ENCODE measurements around the gene SLC25A13.

SLC25A13 gene

GRCh38 chr7:96287559-96287958 lies 34.3 kb downstream of the SLC25A13 start:
- no peak for DNase-seq

DNA sequence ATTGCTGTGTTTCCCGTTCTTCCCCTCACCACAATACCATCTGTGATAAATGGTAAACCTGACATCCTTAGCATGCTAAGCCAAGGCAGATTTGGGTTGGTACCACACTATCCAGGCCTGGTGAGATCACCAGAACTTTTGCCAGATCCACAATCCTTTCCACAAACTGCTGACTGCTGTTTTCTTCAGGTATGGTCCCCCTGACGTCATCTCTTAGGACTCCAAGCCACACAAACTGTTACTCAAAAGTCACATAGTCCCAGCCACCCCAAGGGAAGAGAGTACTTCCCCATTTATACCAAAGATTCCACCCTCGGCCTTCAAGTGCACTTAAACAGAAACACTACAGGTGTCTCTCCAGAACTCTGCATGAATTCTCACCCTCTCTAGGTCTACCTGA lies 34.8 kb downstream of the SLC25A13 start:
- DNase-seq: no peak

DNA sequence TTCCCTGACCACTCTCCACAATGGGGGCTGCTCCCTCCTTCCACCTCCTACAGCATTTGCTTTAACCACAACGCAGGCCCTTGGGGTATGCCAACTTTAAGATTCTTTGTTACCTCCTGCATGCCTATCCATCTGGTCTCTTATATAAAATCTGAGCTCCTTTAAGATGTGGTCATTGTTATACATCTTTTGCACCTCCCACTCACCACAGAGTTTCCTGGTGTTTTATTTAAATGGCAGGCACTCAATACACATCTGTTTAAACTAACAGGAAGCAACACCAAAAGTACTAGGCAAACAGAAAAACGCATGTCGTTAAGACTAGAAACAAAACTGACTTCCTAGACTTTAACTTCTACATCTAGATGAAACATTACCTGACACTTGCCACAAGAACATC lies 36.3 kb downstream of the SLC25A13 start:
- no peak for DNase-seq

DNA sequence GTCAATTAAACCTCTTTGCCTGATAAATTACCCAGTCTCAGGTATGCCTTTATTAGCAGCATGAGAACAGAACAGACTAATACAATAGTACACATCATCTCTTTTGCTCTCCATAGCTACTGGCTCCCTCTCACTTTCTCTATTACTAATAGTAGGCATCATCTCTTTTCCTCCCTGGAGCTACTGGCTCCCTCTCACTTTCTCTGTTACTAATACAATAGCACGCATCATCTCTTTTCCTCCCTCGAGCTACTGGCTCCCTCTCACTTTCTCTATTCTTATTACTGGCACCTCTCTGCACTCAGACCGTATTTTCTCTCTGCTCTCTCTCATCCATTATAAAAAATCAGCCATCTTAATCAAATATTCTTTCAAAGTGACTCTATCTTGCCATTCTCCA lies 37.1 kb downstream of the SLC25A13 start:
- no peak for DNase-seq

DNA sequence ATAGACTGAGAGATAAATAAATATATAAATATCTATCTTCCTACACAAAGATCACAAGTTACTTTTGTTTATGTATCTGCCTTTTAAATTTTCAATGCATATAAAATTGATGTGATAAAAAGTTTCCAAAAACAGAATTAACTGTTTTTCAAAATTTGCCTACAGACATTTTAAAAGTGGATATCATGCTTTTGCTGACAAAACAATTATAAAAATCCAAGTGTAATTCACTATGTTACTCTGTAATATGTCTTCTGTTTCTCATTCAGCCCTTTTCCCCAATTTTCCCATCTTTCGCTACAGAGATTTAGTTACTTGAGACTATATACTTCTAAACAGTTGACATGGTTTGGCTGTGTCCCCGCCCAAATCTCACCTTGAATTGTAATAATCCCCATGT lies 37.7 kb downstream of the SLC25A13 start:
- DNase-seq: no peak

DNA sequence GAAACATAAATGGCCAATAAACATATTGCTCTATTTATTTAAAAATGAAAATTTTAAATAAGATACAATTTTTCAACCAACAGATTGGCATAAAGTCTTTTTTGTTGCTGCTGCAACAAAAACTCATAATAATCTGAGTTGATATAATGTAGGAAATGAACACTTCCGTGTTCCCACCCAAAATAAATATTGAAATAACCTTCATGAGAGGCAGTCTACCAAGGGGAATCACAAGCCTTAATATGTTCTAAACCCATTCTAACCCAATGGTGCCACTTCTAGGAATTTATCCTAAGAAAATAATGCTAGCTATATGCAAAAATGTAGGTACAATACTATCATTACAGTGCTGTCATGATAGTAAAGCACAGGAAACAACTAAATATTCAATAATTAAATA lies 39.1 kb downstream of the SLC25A13 start:
- DNase-seq: no peak

DNA sequence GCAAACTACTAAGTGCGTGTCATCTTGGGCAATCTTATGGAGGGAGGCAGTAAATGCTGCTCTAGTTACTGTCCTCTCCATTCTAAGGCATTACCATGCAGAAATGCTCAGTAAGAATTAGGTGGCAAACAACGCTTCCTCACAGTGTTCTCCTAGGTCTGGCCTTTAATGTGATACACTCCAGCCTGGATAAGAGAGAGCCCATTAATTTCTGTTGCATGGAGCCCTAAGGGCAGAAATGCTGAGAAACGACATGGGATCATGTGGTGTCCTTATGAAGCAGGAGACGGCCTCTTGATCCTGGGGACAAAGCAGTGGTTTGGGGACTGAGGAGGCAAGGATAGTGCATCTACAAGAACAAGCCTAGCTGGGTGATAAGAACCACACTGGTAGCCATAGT lies 44.0 kb downstream of the SLC25A13 start:
- DNase-seq: no peak

DNA sequence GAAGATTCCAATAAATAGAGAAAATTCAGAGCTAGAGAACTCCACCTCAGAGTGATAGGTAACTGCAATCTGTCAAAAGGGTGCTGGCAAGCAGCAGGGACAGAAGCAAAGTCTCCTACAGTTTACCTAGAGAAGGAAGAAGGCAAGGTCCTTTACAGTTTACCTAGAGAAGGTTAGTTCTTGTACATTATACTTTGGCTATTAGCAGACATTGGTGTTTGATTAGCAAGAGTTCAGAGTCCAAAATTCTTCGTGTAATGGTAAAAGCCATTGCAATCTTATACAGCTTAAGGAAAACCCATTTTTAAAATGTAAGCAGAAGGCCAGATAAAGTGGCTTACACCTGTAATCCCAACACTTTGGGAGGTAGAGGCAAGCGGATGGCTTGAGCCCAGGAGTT lies 45.9 kb downstream of the SLC25A13 start:
- DNase-seq: no peak

DNA sequence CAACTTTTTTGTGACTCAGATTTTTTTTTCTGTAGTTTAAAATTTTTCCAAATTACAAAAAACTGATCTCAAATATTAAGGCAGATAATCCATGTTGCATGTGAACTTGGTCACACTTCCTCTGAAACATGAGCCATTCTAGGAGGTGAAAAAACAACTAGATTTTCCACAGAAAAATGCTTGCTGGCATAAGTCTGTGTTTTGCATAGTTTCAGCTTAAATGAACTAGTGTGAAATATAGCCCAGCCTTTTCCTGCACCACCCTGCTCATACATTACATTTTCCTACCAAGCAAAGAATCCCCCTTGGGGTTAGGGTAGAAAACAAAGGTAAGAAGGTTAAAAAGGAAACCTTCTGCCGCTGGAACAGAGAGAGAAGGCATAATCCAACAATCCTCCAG lies 48.2 kb downstream of the SLC25A13 start:
- DNase-seq: no peak

GRCh38 chr7:96269246-96269994 lies 52.5 kb downstream of the SLC25A13 start:
- no peak for DNase-seq

- DNase-seq: no peak
Observed at GRCh38 chr7:96266580-96266979, 55.3 kb downstream of the SLC25A13 start.

GRCh38 chr7:96266015-96266414 lies 55.9 kb downstream of the SLC25A13 start:
- DNase-seq: no peak

GRCh38 chr7:96253964-96254363 lies 67.9 kb downstream of the SLC25A13 start:
- DNase-seq: no peak

DNA sequence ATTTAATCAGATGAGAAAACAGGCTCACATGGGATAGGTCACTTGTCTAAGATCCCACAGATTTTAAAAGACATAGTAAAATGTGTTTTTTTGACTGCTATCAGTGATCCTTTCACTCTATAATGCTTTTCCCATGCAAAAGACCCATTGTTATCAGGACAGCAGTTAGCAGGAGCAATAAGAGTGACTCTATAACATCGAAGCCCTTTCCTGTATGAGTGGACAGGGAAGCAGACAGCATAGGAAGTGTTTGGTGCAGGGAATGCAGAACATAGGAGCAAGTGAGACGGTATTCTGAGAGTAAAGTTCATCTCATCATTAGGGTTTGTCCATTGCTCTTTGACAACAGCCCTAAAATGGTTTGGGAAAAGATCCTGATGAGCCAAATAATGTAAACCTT lies 68.5 kb downstream of the SLC25A13 start:
- DNase-seq: no peak

- no peak for DNase-seq
Observed at GRCh38 chr7:96250776-96251361, 71.0 kb downstream of the SLC25A13 start.

GRCh38 chr7:96248405-96248804 lies 73.5 kb downstream of the SLC25A13 start:
- no peak for DNase-seq

GRCh38 chr7:96246919-96247318 lies 75.0 kb downstream of the SLC25A13 start:
- DNase-seq: no peak

DNA sequence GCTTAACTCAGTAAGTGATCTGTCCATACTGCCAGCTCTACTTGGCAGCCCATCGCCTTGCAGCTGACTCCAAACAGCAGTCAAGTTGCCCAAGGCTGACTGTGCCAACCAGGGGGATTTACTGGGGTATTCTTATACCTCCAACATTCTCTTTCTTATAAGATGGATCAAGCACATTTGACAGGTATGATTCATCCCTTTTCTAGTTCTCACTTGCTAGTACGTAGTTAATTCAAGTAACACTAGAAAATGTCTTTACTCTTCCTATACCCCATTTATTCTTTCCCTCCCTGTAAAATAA lies 77.0 kb downstream of the SLC25A13 start:
- no peak for DNase-seq

DNA sequence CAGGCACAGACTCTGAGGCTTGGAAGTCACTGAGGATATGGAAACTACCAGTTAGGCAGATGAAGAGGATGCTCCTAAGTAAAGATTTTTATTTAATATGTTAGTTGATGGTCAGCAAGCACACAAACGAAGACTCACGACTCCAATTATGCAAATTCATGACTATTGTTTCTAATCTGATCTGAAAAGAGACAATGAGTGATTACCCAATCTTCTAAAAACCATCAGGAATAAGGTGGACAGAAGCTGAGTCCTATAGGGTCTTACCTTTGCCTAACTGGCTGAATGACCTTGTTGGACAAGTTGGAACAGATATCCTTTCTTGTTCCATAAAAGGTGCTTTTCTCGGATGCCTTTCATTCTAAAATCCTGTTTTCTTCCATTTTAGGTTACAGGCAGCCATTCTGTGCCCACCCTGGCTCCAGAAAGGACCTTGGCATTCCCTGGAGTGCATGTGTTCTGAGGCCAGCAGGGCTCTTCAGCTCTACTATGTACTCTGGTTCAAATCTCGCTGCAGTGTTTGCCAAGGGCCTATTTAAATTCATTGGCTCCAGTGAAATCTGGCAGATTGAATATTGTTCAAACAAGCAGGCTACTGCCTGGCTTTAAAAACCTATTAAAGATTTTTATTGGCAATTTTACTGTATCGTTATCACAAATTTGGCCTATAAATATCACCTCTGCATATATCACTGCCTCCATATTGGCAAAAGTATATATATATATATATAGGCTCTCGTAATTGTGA lies 77.5 kb downstream of the SLC25A13 start:
- DNase-seq: no peak

GRCh38 chr7:96243241-96243640 lies 78.7 kb downstream of the SLC25A13 start:
- DNase-seq: no peak

GRCh38 chr7:96241855-96242254 lies 80.0 kb downstream of the SLC25A13 start:
- no peak for DNase-seq

DNA sequence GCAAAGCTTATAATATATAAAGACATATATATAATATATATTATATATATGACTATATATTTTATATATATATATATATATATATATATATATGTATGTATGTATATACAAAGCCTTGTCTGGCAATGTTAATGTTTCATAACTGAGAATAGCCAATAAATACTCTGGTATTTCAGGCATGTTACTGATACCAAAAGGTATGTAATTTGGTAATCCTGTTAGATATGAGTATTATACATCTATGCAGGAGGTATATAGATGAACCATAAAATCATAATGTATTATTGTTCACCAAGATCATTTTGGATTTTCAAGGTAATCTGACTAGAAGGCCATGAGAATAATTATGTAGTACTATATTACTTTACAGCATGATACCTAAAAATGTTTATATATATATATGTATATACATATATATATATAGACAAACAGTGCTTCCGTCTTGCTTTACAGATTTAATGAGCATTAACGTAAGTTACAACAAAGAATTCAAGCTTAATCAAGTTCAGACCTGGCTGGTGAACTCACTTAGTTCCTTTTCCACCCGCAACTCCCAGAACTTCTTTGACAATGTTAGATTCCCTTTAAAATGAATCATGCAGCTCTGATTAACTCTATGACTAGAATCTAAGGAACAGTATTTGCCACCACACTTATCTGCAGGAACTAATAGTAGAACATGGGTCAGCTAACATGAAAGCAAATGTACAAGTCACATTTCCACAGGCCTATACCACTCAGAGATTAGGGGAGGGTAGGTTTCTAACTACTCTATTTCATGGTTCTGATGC lies 82.7 kb downstream of the SLC25A13 start:
- DNase-seq: no peak

- no peak for DNase-seq
Observed at GRCh38 chr7:96238474-96238873, 83.4 kb downstream of the SLC25A13 start.

DNA sequence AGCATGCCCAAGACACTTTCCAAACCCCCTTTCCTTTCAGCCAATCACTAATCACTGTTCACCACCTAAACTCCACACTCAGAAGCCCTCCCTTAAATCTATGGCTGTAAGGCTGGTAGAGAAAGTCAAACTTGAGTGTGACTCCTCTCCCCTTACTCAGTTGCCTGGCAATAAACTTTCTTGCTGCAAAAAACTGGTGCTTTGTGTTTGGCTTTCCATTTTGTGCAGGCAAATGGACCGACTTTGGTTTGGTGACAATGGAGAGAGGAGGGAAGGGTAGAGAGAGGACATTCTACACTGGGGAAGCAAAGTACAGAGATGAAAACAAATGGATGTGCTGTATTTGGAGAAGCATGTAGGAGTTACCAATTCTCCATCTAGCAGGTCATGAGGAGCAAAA lies 84.9 kb downstream of the SLC25A13 start:
- DNase-seq: no peak
